Kasumi-1 (cell line): Measurements from ENCODE around the gene RAB3IL1.

ENCODE experiments used
- DNase-seq, 2 experiments: peaks; one replicate each; lab custom pipeline; 2025; lab: John Stamatoyannopoulos, UW

Gene RAB3IL1

GRCh38 chr11:61866231-61866957, 51.0 kb downstream of the RAB3IL1 start:
- no peak for DNase-seq

GRCh38 chr11:61864814-61865775, 52.3 kb downstream of the RAB3IL1 start:
- no peak for DNase-seq

DNA sequence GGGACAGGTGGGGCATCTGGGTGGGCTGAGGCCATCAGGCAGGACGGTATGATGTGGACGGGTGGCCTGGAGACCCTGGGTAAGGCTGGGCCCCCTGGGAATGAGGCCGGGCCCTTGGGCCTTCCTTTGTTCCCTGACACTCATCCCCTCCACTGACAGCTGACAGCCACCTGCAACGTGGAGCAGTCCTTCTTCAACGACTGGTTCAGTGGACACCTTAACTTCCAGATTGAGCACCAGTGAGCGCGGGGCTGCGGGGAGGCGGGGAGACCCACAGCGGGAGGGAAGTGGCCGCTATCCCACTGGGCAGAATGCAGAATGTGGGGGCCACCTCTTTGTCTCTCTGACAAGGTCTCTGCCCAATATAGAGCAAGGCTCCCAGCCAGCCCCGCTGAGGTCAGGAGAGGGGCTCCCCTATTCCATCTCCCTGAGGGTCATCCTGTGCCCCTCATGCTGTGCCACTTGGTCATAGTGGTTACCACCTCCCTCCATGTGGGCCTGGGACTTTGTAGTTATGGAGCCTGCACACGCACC, 53.8 kb downstream of the RAB3IL1 start:
- no peak for DNase-seq

GRCh38 chr11:61862714-61863547, 54.4 kb downstream of the RAB3IL1 start:
- no peak for DNase-seq

DNA sequence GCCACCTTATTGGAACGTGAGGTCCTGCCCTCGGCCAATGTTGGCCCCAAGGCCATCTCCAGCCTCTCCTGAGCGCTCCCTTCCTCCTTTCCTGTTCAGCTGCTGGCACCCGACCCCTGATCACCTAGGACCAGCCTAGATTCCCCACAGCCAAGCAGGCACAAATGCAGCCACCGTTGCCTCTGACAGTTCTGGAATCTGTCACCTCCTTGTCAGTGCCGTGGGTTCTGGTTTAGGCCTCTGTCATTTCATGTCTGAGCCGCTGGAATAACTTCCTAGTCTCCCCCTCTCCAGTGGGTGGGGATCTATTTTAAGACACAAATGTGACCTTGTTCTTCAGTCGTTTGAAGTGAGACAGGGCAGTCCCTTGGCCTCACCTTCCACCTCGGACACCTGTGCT, 55.7 kb downstream of the RAB3IL1 start:
- DNase-seq = no peak

GRCh38 chr11:61860054-61860903, 57.1 kb downstream of the RAB3IL1 start:
- no peak for DNase-seq

- DNase-seq = no peak
These were observed 61.3 kb downstream of the RAB3IL1 start for GRCh38 chr11:61855939-61856680.

GRCh38 chr11:61854966-61855714, 62.2 kb downstream of the RAB3IL1 start:
- no peak for DNase-seq

DNA sequence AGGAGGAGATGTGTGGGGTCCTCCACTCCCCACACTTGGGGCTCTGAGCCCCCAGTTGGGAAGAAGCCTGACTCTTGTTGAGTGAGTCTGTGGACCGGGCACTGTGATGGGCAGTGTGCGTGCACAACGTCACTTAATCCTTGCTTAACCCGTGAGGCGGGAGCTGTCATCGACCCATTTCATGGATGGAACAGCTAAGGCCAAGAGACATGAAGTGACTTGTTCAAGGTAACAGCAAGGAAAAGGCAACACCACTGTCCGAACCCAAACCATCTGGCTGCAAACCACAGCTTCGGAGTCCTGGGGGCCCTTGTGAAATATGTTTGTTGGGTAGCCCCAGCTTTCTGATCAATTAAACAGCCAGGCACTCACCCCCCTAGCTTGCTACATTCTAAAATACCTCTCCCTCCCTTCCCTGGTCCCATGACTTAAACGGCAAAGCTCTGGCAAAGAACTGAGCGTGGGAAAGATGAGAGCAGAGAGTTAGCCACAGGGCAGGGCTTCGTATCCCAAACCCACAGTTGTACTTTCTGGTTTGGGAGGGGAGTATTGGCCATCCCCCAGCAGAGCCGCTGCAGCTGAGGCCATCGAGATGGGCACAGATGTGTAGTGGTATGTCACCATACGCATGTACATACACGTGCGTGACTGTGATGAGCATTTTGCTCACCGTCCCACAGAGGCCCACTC, 63.0 kb downstream of the RAB3IL1 start:
- DNase-seq = no peak

- DNase-seq = no peak
These were observed 63.6 kb downstream of the RAB3IL1 start for GRCh38 chr11:61853698-61854169.

DNA sequence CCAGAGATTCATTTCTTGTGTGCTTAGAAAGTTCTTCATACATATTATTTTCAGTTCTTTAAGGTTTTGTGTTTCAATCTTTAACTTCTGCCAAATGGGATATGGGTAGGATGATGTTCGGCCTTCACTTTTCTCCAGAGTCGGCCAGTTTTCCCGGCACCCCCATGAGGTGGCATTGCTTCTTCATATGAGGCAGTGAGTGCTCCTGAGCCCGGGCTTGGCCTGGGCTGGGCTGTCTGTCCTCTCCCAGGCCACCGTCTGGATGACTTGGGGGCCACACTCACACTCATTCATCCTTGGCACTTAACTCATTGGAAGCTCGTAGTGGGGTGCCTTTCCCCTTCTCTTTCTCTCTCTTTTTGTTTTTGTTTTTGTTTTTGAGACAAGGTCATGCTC, 65.5 kb downstream of the RAB3IL1 start:
- no peak for DNase-seq

DNA sequence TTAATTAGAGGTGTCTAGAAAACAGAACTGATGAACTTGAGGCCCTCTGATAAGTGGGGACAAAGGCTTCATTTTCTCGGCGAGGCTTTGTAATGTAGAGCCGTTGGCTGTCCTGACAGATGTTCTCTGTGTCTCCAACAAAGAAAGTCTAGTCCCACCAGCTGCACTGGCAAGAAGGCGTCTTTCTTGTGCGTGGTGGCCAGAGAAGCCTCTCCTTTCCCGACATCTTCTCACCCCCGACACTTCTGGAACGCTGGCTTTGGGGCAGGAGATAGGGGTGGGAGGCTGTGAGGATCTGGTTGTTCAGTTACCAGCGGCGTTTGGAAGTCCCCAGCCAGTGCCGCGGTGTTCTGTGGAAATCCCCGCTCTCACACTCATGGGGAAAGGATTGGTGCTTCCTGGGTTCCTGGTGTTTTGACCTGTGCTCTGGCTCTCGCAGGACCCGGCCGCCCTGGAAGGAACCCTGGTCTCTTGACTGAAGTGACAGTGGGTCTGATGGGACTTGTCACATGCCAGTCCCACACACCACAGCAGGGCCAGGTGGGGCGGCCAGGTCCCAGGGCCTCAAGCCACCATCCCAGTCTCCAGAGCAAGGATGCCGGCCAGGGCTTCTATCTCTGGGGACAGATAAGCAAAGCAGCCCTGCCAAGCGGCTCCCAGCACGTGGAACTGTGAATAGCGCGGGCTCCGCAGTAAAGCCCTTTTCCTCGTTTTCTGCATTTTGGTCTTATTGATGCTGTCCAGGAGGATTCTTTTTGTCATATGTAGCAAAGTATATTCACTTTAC, 66.1 kb downstream of the RAB3IL1 start:
- DNase-seq = no peak

DNA sequence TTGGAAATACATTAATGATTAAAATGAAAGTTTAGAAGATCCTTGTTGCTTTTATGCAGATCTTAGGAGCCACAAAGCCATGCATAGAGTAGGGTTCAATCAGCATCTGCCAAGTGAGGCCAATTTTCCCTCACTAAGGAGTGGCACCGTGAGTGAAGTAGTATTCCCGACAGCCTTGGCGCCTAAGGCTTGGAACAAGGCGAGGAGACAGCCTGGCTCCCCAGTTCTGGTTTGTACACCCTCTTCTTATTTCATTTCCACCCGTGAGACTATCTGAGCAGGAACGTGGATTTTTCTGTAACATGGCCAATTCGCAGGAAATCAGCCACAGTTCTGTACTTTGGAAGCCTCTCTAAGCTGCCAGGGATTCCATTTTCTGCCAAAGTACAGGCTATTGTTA, 66.7 kb downstream of the RAB3IL1 start:
- no peak for DNase-seq

GRCh38 chr11:61848631-61849030, 68.7 kb downstream of the RAB3IL1 start:
- DNase-seq = no peak

DNA sequence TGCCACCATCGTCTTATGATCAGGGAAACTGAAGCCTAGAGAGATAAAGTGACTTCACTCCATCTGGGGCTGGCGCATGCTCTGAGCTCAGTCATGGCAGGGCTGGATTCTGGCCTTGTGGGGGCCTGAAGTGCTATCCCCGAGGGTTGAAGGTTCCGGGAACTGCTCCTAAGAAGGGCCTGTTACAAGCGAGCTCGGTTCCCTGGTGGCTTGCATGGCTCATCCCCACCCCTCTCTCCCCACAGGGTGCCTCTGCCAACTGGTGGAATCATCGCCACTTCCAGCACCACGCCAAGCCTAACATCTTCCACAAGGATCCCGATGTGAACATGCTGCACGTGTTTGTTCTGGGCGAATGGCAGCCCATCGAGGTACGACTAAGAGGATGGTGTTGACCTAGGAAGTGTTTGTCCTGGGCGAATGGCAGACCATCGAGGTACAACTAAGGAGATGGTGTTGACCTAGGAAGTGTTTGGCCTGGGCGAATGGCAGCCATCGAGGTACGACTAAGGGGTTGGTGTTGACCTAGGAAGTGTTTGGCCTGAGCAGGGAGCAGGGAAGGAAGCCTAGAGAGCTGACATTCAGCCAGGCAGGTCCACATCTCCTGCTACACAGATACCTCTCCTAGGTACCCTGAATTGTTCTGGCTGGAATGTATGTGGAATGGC, 69.3 kb downstream of the RAB3IL1 start:
- no peak for DNase-seq
